Measurements from ENCODE around the gene KIAA1671. TPM values are rescaled to one million over a fixed set of nuclear protein-coding genes. Genes with fewer than 3 reads are reported as not detected.

Gene KIAA1671
- total and polyA plus RNA-seq, 4 experiments from 2014 or later = 0.04 to 10.2 (median 5.2) TPM

DNA sequence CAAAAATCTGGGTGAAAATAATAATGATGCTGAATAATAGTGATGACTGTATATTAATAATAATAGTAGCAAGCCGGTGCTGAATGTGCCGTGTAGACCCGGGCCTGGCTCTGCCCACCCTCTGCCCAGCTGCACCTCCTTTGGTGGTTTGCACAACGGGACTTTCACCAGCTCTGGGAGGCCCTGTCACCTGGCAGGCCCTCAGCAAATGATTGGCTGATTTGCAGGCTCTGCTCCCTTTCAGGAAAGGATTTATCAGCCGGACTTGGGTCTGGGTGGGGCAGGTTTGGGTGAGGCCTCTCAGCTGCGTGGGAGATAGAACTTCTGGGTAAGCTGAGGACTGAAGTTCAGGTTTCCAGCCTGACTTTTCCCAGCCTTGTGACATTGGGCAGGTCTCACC, 21.4 kb downstream of the KIAA1671 start:
- no peaks in the 10 kb centered on the region for H3K36me3 ChIP-seq (ENCODE audit: insufficient read depth, low read length)
- Mint-ChIP-seq H3K36me3 (no peaks in the 10 kb centered on the region), H3K9me3 (no peaks in the 10 kb centered on the region), H3K27me3 (no peaks in the 10 kb centered on the region), H3K4me1 (no peaks in the 10 kb centered on the region), H3K4me3 (no peak overlapping the region), H3K27ac (no peak overlapping the region)
- H3K4me1 ChIP-seq (ENCODE audit: insufficient read depth, low read length) = no peaks in the 10 kb centered on the region
- no peak overlapping the region for H3K27ac ChIP-seq (ENCODE audit: low read depth, low read length)
- CTCF ChIA-PET (ENCODE audit: partially characterized antibody) = interaction anchor here (1.5 kb wide), 1 partner anchor 8 kb away, joined by 3 read pairs; no protein-coding TSS in a partner anchor
- no peak for DNase-seq
- no peaks in the 10 kb centered on the region for H3K27me3 ChIP-seq (ENCODE audit: insufficient read depth, low read length)
- POLR2A ChIA-PET (ENCODE audit: partially characterized antibody) = no interaction called here
- intact Hi-C loops (cut with micrococcal nuclease) = no loop called here
- H3K9me3 ChIP-seq (ENCODE audit: control insufficient read depth in 1 of 2, low read length in 2 of 2) = no peaks in the 10 kb centered on the region
- no peak overlapping the region for H3K4me3 ChIP-seq (ENCODE audit: low read length in 2 of 2)

DNA sequence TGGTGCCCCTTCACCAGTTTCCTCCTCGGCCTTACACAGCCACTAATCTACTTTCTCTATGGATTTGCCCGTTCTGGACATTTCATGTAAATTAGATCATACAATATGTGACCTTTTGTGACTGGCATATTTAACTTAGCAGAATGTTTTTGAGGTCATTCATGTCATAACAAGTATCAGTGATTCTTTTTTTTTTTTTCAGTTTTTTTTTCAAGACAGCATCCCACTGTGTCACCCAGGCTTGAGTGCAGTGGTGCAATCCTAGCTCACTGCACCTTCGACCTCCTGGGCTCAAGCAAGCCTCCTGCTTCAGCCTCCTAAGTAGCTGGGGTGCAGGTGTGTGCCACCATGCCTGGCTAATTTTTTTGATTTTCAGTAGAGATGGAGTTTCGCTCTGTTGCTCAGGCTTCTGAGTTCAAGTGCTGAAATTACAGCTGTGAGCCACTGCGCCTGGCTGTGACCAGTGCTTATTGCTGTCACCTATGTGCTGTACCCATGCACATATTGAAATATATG, 22.7 kb downstream of the KIAA1671 start:
- Histone ChIP-seq H3K4me1 (ENCODE audit: insufficient read depth, low read length) (no peaks in the 10 kb centered on the region), H3K27me3 (ENCODE audit: insufficient read depth, low read length) (no peaks in the 10 kb centered on the region), H3K4me3 (ENCODE audit: low read length in 2 of 2) (no peak overlapping the region), H3K36me3 (ENCODE audit: insufficient read depth, low read length) (no peaks in the 10 kb centered on the region), H3K27ac (ENCODE audit: low read depth, low read length) (no peak overlapping the region), H3K9me3 (ENCODE audit: control insufficient read depth in 1 of 2, low read length in 2 of 2) (no peaks in the 10 kb centered on the region)
- no peak overlapping the region for H3K27ac Mint-ChIP-seq
- H3K36me3 Mint-ChIP-seq = no peaks in the 10 kb centered on the region
- H3K4me1 Mint-ChIP-seq = no peaks in the 10 kb centered on the region
- H3K27me3 Mint-ChIP-seq = no peaks in the 10 kb centered on the region
- no peak for DNase-seq
- no peaks in the 10 kb centered on the region for H3K9me3 Mint-ChIP-seq
- ChIA-PET POLR2A (ENCODE audit: partially characterized antibody) (no interaction called here), CTCF (ENCODE audit: partially characterized antibody) (interaction anchor here (1.5 kb wide), 1 partner anchor 10 kb away, joined by 3 read pairs; no protein-coding TSS in a partner anchor)
- intact Hi-C loops (cut with micrococcal nuclease) = no loop called here
- H3K4me3 Mint-ChIP-seq = no peak overlapping the region

DNA sequence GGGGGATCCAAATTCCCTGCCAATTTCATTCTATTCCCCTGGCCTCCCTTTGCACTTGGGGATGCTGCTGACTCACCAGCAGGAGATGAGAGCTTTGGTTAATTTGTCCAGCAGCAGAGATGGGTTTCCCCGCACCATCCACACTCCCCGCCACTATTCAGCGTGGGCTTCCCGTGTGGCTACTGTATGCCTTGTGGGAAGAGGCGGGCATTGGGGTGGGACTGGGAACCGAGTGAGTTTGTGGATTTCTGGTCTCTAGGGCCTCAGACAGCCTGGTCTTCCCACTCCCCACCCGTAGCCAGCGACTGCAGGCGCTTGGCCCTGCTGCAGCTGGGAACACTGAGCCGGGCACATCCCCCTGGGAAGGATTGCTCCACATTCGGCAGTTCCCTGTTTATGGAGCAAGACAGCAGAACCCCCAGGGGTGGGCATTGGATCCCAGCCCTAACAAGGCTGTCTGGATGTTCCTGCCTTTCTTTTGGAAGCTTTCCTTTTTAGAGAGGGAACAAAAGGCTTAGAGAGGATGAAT, 23.4 kb downstream of the KIAA1671 start:
- CTCF ChIA-PET (ENCODE audit: partially characterized antibody) = no interaction called here
- DNase-seq = no peak
- intact Hi-C loops (cut with micrococcal nuclease) = no loop called here

DNA sequence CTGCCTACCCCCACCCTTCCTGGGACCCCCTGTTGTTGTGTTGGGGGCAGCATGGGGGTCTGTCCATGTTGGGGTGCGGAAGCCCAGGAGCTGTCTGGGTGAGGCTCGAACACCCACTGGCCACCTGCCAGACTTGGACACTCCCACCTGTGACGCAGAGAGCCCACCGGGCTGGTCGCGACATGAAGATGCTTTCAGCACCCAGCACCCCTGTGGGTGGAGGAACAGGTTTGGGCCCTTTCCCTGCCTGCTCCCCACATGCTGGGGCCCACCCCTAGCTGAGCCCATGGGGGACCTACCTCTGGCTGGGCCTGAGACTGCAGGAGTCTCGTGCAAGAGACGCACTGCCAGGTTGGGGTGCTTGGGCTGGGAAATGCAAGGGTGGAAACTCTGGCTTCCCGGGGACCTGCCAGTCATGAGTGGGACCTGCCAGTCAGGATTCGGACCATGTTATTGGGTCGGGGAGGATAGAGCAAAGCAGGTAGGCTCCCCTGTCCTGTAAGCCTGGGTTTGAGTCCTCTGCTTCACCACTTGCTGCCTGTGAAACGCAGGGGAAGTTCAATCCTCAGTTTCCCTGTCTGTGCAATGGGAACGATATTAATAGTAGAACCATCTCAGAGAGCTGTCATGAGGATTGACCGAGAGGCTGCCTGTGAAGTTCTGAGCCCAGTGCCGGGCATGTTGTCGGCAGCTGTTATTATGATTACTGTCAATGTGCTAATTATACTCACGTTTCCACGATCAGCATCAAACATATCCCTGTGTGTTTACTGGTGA, 24.1 kb downstream of the KIAA1671 start:
- intact Hi-C loops (cut with micrococcal nuclease) = no loop called here
- Histone ChIP-seq H3K27me3 (ENCODE audit: insufficient read depth, low read length) (no peaks in the 10 kb centered on the region), H3K36me3 (ENCODE audit: insufficient read depth, low read length) (no peaks in the 10 kb centered on the region), H3K27ac (ENCODE audit: low read depth, low read length) (no peak overlapping the region), H3K4me3 (ENCODE audit: low read length in 2 of 2) (no peak overlapping the region), H3K4me1 (ENCODE audit: insufficient read depth, low read length) (no peaks in the 10 kb centered on the region), H3K9me3 (ENCODE audit: control insufficient read depth in 1 of 2, low read length in 2 of 2) (no peaks in the 10 kb centered on the region)
- CTCF ChIA-PET (ENCODE audit: partially characterized antibody) = interaction anchor here (0.5 kb wide), 1 partner anchor 338 kb away, joined by 3 read pairs; no protein-coding TSS in a partner anchor
- DNase-seq = no peak
- H3K27ac Mint-ChIP-seq = no peak overlapping the region
- POLR2A ChIA-PET (ENCODE audit: partially characterized antibody) = no interaction called here
- no peaks in the 10 kb centered on the region for H3K9me3 Mint-ChIP-seq
- H3K27me3 Mint-ChIP-seq = no peaks in the 10 kb centered on the region
- no peak overlapping the region for H3K4me3 Mint-ChIP-seq
- H3K4me1 Mint-ChIP-seq = no peaks in the 10 kb centered on the region
- H3K36me3 Mint-ChIP-seq = no peaks in the 10 kb centered on the region

More for the DNA sequence above, 23.4 kb downstream of the KIAA1671 start:
- Mint-ChIP-seq H3K4me1 (no peaks in the 10 kb centered on the region), H3K4me3 (no peak overlapping the region), H3K36me3 (no peaks in the 10 kb centered on the region), H3K27me3 (no peaks in the 10 kb centered on the region), H3K9me3 (no peaks in the 10 kb centered on the region), H3K27ac (no peak overlapping the region)
- Histone ChIP-seq H3K4me1 (ENCODE audit: insufficient read depth, low read length) (no peaks in the 10 kb centered on the region), H3K4me3 (ENCODE audit: low read length in 2 of 2) (no peak overlapping the region), H3K36me3 (ENCODE audit: insufficient read depth, low read length) (no peaks in the 10 kb centered on the region), H3K27me3 (ENCODE audit: insufficient read depth, low read length) (no peaks in the 10 kb centered on the region), H3K27ac (ENCODE audit: low read depth, low read length) (no peak overlapping the region), H3K9me3 (ENCODE audit: control insufficient read depth in 1 of 2, low read length in 2 of 2) (no peaks in the 10 kb centered on the region)
- POLR2A ChIA-PET (ENCODE audit: partially characterized antibody) = no interaction called here

DNA sequence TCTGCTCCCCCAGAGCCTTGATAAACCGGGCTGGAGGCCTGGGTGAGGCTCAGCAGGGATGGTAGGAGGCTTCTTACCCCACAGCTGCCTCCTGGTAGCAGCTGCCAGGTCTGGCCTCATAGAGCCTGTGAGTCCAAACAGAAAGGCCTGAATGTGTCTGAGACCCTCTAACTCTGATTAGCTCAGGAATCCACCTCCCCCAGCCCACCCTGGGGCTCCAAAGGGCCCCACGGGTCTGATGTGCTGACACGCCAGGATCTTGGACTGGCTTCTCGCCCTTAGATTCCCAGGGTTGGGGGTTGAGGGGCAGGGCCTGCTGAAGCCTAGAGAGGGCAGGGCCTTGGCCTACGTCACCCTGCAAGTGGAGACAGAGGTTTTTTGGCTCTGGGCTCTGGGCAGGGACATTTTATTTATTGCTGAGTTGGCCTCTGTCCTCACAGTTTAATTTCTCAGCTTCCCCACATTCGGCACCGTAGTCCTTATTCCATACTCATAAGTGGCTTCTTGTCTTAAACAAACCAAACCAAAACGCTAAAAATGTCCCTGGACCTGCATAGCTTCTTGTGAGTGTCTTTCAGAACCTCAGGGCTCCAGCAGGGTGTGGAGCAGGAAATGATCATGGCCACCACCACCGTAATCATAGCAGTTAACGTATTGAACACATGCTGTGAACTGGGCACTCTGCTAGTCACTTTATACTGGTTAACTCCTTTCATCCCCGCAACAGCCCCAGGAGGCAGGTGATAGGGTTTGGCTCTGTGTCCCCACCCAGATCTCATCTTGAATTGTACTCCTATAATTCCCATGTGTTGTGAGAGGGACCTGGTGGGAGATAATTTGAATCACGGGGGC, 25.1 kb downstream of the KIAA1671 start:
- Mint-ChIP-seq H3K9me3 (no peaks in the 10 kb centered on the region), H3K4me3 (no peak overlapping the region), H3K27me3 (no peaks in the 10 kb centered on the region), H3K27ac (no peak overlapping the region), H3K36me3 (no peaks in the 10 kb centered on the region), H3K4me1 (no peaks in the 10 kb centered on the region)
- ChIA-PET CTCF (ENCODE audit: partially characterized antibody) (no interaction called here), POLR2A (ENCODE audit: partially characterized antibody) (no interaction called here)
- intact Hi-C loops (cut with micrococcal nuclease) = no loop called here
- Histone ChIP-seq H3K4me3 (ENCODE audit: low read length in 2 of 2) (no peak overlapping the region), H3K27ac (ENCODE audit: low read depth, low read length) (no peak overlapping the region), H3K4me1 (ENCODE audit: insufficient read depth, low read length) (no peaks in the 10 kb centered on the region), H3K36me3 (ENCODE audit: insufficient read depth, low read length) (no peaks in the 10 kb centered on the region), H3K27me3 (ENCODE audit: insufficient read depth, low read length) (no peaks in the 10 kb centered on the region), H3K9me3 (ENCODE audit: control insufficient read depth in 1 of 2, low read length in 2 of 2) (no peaks in the 10 kb centered on the region)
- DNase-seq = no peak

DNA sequence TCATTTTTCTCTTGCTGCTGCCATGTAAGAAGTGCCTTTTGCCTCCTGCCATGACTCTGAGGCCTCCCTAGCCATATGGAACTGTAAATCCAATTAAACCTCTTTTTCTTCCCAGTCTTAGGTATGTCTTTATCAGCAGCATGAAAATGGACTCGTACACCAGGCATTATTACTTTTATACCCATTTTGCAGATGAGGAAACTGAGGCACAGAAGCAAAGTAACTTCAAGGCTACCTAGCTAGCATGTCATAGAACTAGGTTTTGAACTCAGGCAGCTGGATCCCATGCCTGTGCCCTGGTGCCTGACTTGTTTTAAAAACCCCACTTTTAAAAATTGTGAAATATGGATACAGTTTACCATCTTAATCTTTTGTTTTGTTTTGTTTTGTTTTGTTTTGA, 25.8 kb downstream of the KIAA1671 start:
- CTCF ChIA-PET (ENCODE audit: partially characterized antibody) = no interaction called here
- DNase-seq = no peak
- POLR2A ChIA-PET (ENCODE audit: partially characterized antibody) = no interaction called here
- no peak overlapping the region for H3K4me3 Mint-ChIP-seq
- no peaks in the 10 kb centered on the region for H3K27me3 Mint-ChIP-seq
- intact Hi-C loops (cut with micrococcal nuclease) = no loop called here
- no peak overlapping the region for H3K27ac Mint-ChIP-seq
- no peaks in the 10 kb centered on the region for H3K9me3 Mint-ChIP-seq
- no peak overlapping the region for H3K27ac ChIP-seq (ENCODE audit: low read depth, low read length)
- H3K9me3 ChIP-seq (ENCODE audit: control insufficient read depth in 1 of 2, low read length in 2 of 2) = no peaks in the 10 kb centered on the region
- no peaks in the 10 kb centered on the region for H3K36me3 Mint-ChIP-seq
- H3K4me1 ChIP-seq (ENCODE audit: insufficient read depth, low read length) = no peaks in the 10 kb centered on the region
- no peaks in the 10 kb centered on the region for H3K4me1 Mint-ChIP-seq
- H3K36me3 ChIP-seq (ENCODE audit: insufficient read depth, low read length) = no peaks in the 10 kb centered on the region
- H3K27me3 ChIP-seq (ENCODE audit: insufficient read depth, low read length) = no peaks in the 10 kb centered on the region
- no peak overlapping the region for H3K4me3 ChIP-seq (ENCODE audit: low read length in 2 of 2)

DNA sequence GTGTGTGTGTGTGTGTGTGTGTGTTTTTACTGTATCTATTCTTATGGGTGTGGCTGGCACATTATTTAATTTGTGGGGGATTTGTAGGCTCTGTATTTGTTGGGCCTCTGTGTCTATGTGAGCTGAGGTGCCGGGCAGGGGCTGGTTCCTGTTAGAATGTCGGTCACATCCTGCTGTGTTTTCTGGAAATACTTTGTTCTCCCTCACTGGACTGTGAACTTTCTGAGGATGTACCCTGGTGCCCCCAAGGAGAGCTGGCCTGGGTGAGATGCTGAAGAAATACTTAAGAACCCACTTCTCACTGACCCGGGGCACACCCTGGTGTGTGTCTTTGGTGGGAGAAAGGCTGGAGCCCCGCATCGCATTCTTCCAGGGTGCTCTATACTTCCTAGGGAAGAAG, 28.6 kb downstream of the KIAA1671 start:
- no peaks in the 10 kb centered on the region for H3K27me3 Mint-ChIP-seq
- Histone ChIP-seq H3K4me3 (ENCODE audit: low read length in 2 of 2) (no peak overlapping the region), H3K4me1 (ENCODE audit: insufficient read depth, low read length) (peaks cover 5% of the 10 kb centered on the region), H3K27me3 (ENCODE audit: insufficient read depth, low read length) (peaks cover 4% of the 10 kb centered on the region), H3K9me3 (ENCODE audit: control insufficient read depth in 1 of 2, low read length in 2 of 2) (no peaks in the 10 kb centered on the region), H3K27ac (ENCODE audit: low read depth, low read length) (no peak overlapping the region), H3K36me3 (ENCODE audit: insufficient read depth, low read length) (no peaks in the 10 kb centered on the region)
- ChIA-PET POLR2A (ENCODE audit: partially characterized antibody) (no interaction called here), CTCF (ENCODE audit: partially characterized antibody) (no interaction called here)
- H3K9me3 Mint-ChIP-seq = no peaks in the 10 kb centered on the region
- no peak overlapping the region for H3K4me3 Mint-ChIP-seq
- no peak overlapping the region for H3K27ac Mint-ChIP-seq
- no peaks in the 10 kb centered on the region for H3K36me3 Mint-ChIP-seq
- peaks cover 4 to 7% (median 6%) of the 10 kb centered on the region in 4 donors for H3K4me1 Mint-ChIP-seq
- no peak for DNase-seq
- intact Hi-C loops (cut with micrococcal nuclease) = no loop called here

Measured in CD4-positive, alpha-beta memory T cell (primary cell).